Left lung (tissue), 10 donors: ENCODE measurements around the gene ATP8A2. TPM values are rescaled to one million over a fixed set of nuclear protein-coding genes. Genes with fewer than 3 reads are reported as not detected.

Experiments used
- ATAC-seq: fragments of 200-7000 bp; cut with Tn5 transposase; one replicate; pipeline ENCODE4 v1.9.1; 2020; ENCODE audit warnings: moderate library complexity
- DNase-seq, 4 donors: peaks; one replicate each; pipeline ENCODE4 v3.0.0-alpha.2; 2013 to 2020
- H3K27ac ChIP-seq, 2 donors: fragments of 200-600 bp; sonication (generic) in 1 of 2; one replicate each; pipeline versions ENCODE4 v1.5.0 to v1.8.0; 2020 to 2021
- H3K27me3 ChIP-seq, 2 donors: fragments of 200-600 bp; sonication (generic) in 1 of 2; one replicate each; pipeline versions ENCODE4 v1.5.0 to v1.8.0; 2020 to 2021
- H3K36me3 ChIP-seq, 2 donors: fragments of 200-600 bp; sonication (generic) in 1 of 2; one replicate each; pipeline versions ENCODE4 v1.5.0 to v1.8.0; 2020 to 2021
- H3K4me1 ChIP-seq, 2 donors: fragments of 200-600 bp; one replicate each; pipeline ENCODE4 v1.8.0; 2021
- H3K4me3 ChIP-seq, 2 donors: fragments of 200-600 bp; sonication (generic) in 1 of 2; one replicate each; pipeline versions ENCODE4 v1.5.0 to v1.8.0; 2020 to 2021; ENCODE audit warnings: mild to moderate bottlenecking in 1 of 2
- H3K9me3 ChIP-seq, 2 donors: fragments of 200-600 bp; sonication (generic) in 1 of 2; one replicate each; pipeline versions ENCODE4 v1.5.0 to v1.8.0; 2020 to 2021
- intact Hi-C, 2 donors: fragments of 100-400 bp; cut with DNase I; formaldehyde crosslinking; loops; one replicate each; pipeline versions ENCODE4 v1.11.2 to v1.14.2; 2022
- polyA plus RNA-seq, 6 donors: library from polyadenylated mRNA; unstranded; fragments of 120-200 nt; gene quantifications; one replicate each; pipeline ENCODE4 v1.2.1, GENCODE V29; 2013; ENCODE audit not compliant: insufficient read length in 6 of 6
- total RNA-seq, 2 donors: library from RNA; stranded (reverse); fragmentation: NEBNext Ultra II Directional; extraction: Animal tissue kit (Norgen Biotek cat#: 25700); gene quantifications; one replicate each; pipeline ENCODE4 v1.2.1, GENCODE V29; 2021
- TF ChIP-seq, protein P1 (sequence below), 2 donors: fragments of 200-600 bp; sonication (generic) in 1 of 2; IDR thresholded peaks; one replicate each; pipeline versions ENCODE4 v1.5.0 to v1.8.0; 2021; ENCODE audit warnings: antibody characterized with exemption in 2 of 2
- donor health status: DM: no; HTN: yes; CAD: no.
- donor health status: DM: no; HTN: no; CAD: no.

The ATP8A2 gene
- total and polyA plus RNA-seq, 8 donors, result 1.1 to 13.4 (median 9.6) TPM

GRCh38 chr13:25933520-25933919 lies 561.7 kb downstream of the ATP8A2 start:
- no peaks in the 10 kb centered on the region for H3K9me3 ChIP-seq
- no peaks in the 10 kb centered on the region for H3K27me3 ChIP-seq
- no peak overlapping the region for H3K4me3 ChIP-seq
- TF ChIP-seq, protein P1, sequence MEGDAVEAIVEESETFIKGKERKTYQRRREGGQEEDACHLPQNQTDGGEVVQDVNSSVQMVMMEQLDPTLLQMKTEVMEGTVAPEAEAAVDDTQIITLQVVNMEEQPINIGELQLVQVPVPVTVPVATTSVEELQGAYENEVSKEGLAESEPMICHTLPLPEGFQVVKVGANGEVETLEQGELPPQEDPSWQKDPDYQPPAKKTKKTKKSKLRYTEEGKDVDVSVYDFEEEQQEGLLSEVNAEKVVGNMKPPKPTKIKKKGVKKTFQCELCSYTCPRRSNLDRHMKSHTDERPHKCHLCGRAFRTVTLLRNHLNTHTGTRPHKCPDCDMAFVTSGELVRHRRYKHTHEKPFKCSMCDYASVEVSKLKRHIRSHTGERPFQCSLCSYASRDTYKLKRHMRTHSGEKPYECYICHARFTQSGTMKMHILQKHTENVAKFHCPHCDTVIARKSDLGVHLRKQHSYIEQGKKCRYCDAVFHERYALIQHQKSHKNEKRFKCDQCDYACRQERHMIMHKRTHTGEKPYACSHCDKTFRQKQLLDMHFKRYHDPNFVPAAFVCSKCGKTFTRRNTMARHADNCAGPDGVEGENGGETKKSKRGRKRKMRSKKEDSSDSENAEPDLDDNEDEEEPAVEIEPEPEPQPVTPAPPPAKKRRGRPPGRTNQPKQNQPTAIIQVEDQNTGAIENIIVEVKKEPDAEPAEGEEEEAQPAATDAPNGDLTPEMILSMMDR (IDR thresholded peaks at IDR 0.05), result no peak
- H3K27ac ChIP-seq, result no peak overlapping the region
- ATAC-seq (peak; percentile 86), DNase-seq (no peak)
- intact Hi-C loops, result no loop called here
- no peaks in the 10 kb centered on the region for H3K4me1 ChIP-seq
- H3K36me3 ChIP-seq, result no peaks in the 10 kb centered on the region

DNA sequence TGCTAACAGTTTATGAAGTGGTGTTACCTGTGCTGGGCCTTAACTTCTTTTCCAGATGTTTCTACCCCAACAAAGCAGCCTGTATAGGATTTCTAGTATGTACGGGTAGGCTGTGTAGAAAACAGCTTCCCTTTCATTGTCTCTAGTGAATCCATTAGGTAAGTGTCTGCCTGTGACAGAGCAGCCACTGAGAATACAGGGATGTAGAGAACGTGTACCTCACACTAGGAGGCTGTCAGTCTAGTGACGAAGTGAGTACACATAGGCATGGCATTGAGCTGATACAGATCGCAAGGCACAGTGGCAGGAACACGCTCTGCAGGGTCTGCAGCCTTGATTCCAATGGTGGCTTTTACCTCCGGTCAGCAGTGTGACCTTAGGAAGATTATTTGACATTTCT lies 562.4 kb downstream of the ATP8A2 start:
- no peaks in the 10 kb centered on the region for H3K9me3 ChIP-seq
- ATAC-seq (no peak), DNase-seq (no peak)
- intact Hi-C loops, result no loop called here
- no peak overlapping the region for H3K27ac ChIP-seq
- H3K4me3 ChIP-seq, result no peak overlapping the region
- H3K27me3 ChIP-seq, result no peaks in the 10 kb centered on the region
- TF ChIP-seq, protein P1 (IDR thresholded peaks at IDR 0.05), result no peak
- no peaks in the 10 kb centered on the region for H3K4me1 ChIP-seq
- no peaks in the 10 kb centered on the region for H3K36me3 ChIP-seq

DNA sequence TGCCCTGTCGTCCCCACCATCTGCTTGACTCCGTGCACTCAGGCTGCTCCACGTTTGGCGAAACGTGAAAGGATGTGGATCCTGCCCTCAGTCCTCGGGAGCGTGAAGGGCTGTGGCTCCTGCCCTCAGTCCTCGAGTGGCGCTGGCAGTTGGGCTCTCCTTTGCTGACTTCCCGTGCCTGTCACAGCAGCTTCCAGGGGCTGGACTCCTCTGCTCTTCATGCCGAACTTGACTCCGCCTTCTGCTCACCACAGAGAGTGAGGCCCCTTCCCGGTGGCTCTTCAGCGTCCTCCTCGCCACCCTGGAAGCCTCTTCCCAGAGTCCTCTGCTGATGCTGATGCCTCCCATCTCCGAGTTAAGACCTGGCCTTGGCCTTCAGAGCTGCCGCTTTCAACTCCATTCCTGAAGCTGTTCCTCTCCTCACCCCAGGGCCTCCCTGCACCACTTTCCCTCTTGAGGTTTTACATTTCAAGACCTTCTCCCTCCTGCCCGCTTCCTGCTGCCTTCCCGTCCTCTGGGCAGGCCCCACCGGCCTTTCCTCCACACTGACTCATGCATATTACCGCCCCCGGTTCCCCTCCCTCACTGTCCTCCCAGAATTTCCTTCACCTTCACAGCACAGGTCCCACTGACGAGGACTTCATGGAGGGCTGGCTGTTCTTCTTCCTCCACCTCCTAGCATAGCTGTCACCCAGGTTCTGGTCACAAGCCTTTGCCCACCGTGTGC lies 568.4 kb downstream of the ATP8A2 start:
- no peak overlapping the region for H3K27ac ChIP-seq
- no peaks in the 10 kb centered on the region for H3K27me3 ChIP-seq
- H3K4me1 ChIP-seq, result no peaks in the 10 kb centered on the region
- no peaks in the 10 kb centered on the region for H3K9me3 ChIP-seq
- no peak overlapping the region for H3K4me3 ChIP-seq
- DNase-seq (no peak), ATAC-seq (no peak)
- TF ChIP-seq, protein P1 (IDR thresholded peaks at IDR 0.05), result no peak
- intact Hi-C loops, result no loop called here
- no peaks in the 10 kb centered on the region for H3K36me3 ChIP-seq

DNA sequence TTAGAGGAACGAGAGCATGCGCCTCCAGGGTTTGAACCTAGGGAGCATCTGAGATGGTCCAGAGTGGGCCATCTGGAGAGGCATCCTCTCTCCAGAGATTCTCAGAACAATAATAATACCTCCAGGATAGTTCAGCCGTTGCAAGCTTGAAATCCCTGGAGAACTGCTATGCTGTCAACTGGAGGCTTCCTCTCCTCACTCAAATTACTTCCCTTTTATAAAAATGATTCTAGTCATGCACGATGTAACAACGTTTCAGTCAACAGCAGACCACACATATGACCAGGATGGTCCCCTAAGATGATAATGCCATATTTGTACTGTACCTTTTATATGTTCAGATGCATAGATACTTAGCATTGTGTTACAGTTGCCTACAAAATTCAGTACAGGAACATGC lies 571.3 kb downstream of the ATP8A2 start:
- TF ChIP-seq, protein P1 (IDR thresholded peaks at IDR 0.05), result no peak
- H3K4me3 ChIP-seq, result no peak overlapping the region
- H3K4me1 ChIP-seq, result no peaks in the 10 kb centered on the region
- no peak overlapping the region for H3K27ac ChIP-seq
- no peaks in the 10 kb centered on the region for H3K36me3 ChIP-seq
- no peak for ATAC-seq
- intact Hi-C loops, result no loop called here
- no peaks in the 10 kb centered on the region for H3K27me3 ChIP-seq
- DNase-seq, result no peak
- H3K9me3 ChIP-seq, result no peaks in the 10 kb centered on the region

DNA sequence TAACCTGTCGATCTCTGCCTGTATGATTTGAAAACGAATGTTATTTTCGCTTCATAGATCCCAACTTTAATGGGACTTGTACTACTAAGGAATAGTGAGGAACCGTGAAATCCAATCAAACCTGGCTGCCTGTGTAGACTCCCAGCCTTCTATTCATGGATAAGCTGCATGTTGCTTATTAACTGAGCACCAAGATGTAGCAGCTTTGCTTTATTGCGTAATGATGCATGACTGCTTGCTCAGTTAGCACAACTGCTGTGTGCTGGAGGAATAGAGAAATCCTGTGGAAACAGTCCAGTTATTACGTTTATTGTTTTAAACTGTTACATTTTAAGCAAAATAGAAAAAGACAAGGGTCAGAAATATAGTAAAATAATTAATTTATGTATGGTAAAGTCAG lies 571.9 kb downstream of the ATP8A2 start:
- DNase-seq (peak in 2 of 4 donors; percentile 69 to 79), ATAC-seq (peak; percentile 44)
- intact Hi-C loops, result no loop called here

More for the DNA sequence above, 571.9 kb downstream of the ATP8A2 start:
- Histone ChIP-seq H3K4me3 (no peak overlapping the region), H3K4me1 (no peaks in the 10 kb centered on the region), H3K27me3 (no peaks in the 10 kb centered on the region), H3K36me3 (no peaks in the 10 kb centered on the region), H3K9me3 (no peaks in the 10 kb centered on the region), H3K27ac (no peak overlapping the region)
- TF ChIP-seq, protein P1 (IDR thresholded peaks at IDR 0.05), result no peak
